H9 (cell line): ENCODE measurements around the gene PLD4. TPM values are rescaled to one million over a fixed set of nuclear protein-coding genes. Genes with fewer than 3 reads are reported as not detected.

ENCODE experiments used
- DNase-seq: peaks from one replicate; pipeline ENCODE4 v3.0.0-alpha.2; 2017
- H2AFZ ChIP-seq: one replicate; pipeline ENCODE4 v1.6.1; 2013; ENCODE audit warnings: mild to moderate bottlenecking, low read length, control low read depth, moderate library complexity
- H2AK5ac ChIP-seq: 2 replicates; pipeline ENCODE4 v1.6.1; 2013; ENCODE audit warnings: low read length, control low read depth, mixed read lengths; ENCODE audit not compliant: insufficient read length
- H2BK120ac ChIP-seq: one replicate; pipeline ENCODE4 v1.6.1; 2013; ENCODE audit warnings: low read depth, mild to moderate bottlenecking, low read length, control low read depth, inconsistent platforms; ENCODE audit not compliant: poor library complexity, severe bottlenecking
- H2BK12ac ChIP-seq: 2 replicates; pipeline ENCODE4 v1.6.1; 2013; ENCODE audit warnings: low read length, control low read depth, mixed read lengths, low read depth; ENCODE audit not compliant: insufficient read length
- H2BK15ac ChIP-seq: 2 replicates; pipeline ENCODE4 v1.6.1; 2013; ENCODE audit warnings: low read depth, low read length, control low read depth
- H2BK20ac ChIP-seq: one replicate; pipeline ENCODE4 v1.6.1; 2013; ENCODE audit warnings: low read depth, mild to moderate bottlenecking, low read length, control low read depth, inconsistent platforms; ENCODE audit not compliant: poor library complexity, severe bottlenecking
- H2BK5ac ChIP-seq: 2 replicates; pipeline ENCODE4 v1.6.1; 2013; ENCODE audit warnings: low read length, control low read depth, mixed read lengths; ENCODE audit not compliant: insufficient read length
- H3K14ac ChIP-seq: 2 replicates; pipeline ENCODE4 v1.6.1; 2013; ENCODE audit warnings: low read length, control low read depth; ENCODE audit not compliant: insufficient read depth
- H3K18ac ChIP-seq: 2 replicates; pipeline ENCODE4 v1.6.1; 2013; ENCODE audit warnings: low read depth, mild to moderate bottlenecking, mixed read lengths, low read length, control low read depth; ENCODE audit not compliant: insufficient read length
- H3K23ac ChIP-seq: 2 replicates; pipeline ENCODE4 v1.6.1; 2013; ENCODE audit warnings: low read length, control low read depth, mixed read lengths, low read depth; ENCODE audit not compliant: insufficient read length
- H3K23me2 ChIP-seq: 2 replicates; pipeline ENCODE4 v1.6.1; 2013; ENCODE audit warnings: low read depth, mild to moderate bottlenecking, mixed read lengths, low read length, control low read depth; ENCODE audit not compliant: insufficient read length, poor library complexity, severe bottlenecking
- H3K27ac ChIP-seq: 2 replicates; pipeline ENCODE4 v1.5.1; 2013; ENCODE audit warnings: low read length, control low read depth, mixed read lengths, low read depth; ENCODE audit not compliant: insufficient read length
- H3K27me3 ChIP-seq: 2 replicates; pipeline ENCODE4 v1.6.1; 2013; ENCODE audit warnings: low read length, control low read depth, inconsistent platforms; ENCODE audit not compliant: insufficient read depth
- H3K4ac ChIP-seq: 2 replicates; pipeline ENCODE4 v1.6.1; 2013; ENCODE audit warnings: low read depth, mild to moderate bottlenecking, control low read depth, inconsistent platforms, low read length, moderate library complexity
- H3K4me1 ChIP-seq: 2 replicates; pipeline ENCODE4 v1.6.1; 2013; ENCODE audit warnings: low read length, control low read depth, inconsistent platforms; ENCODE audit not compliant: insufficient read depth
- H3K4me2 ChIP-seq: 2 replicates; pipeline ENCODE4 v1.6.1; 2013; ENCODE audit warnings: low read length, control low read depth, mixed read lengths; ENCODE audit not compliant: insufficient read length, insufficient read depth
- H3K56ac ChIP-seq: 2 replicates; pipeline ENCODE4 v1.6.1; 2013; ENCODE audit warnings: low read depth, mild to moderate bottlenecking, mixed read lengths, low read length, control low read depth; ENCODE audit not compliant: insufficient read length
- H3K79me1 ChIP-seq: 2 replicates; pipeline ENCODE4 v1.6.1; 2013; ENCODE audit warnings: low read depth, mild to moderate bottlenecking, moderate library complexity, low read length, control low read depth, inconsistent platforms; ENCODE audit not compliant: insufficient read depth, poor library complexity, severe bottlenecking
- H3K79me2 ChIP-seq: 2 replicates; pipeline ENCODE4 v1.6.1; 2013; ENCODE audit warnings: low read length, control low read depth, inconsistent platforms; ENCODE audit not compliant: insufficient read depth
- H3K9ac ChIP-seq: 2 replicates; pipeline ENCODE4 v1.6.1; 2013; ENCODE audit warnings: low read length, control low read depth, mixed read lengths; ENCODE audit not compliant: insufficient read length; ENCODE audit errors: extremely low read depth
- H3K9me3 ChIP-seq: one replicate; pipeline ENCODE4 v1.6.1; 2013; ENCODE audit warnings: low read depth, low read length, inconsistent platforms; ENCODE audit not compliant: control insufficient read depth
- H3T11ph ChIP-seq: one replicate; pipeline ENCODE4 v1.6.1; 2013; ENCODE audit warnings: mild to moderate bottlenecking, low read length, control low read depth, inconsistent platforms
- H4K20me1 ChIP-seq: one replicate; pipeline ENCODE4 v1.6.1; 2013; ENCODE audit not compliant: control insufficient read depth, insufficient read length, insufficient read depth
- H4K5ac ChIP-seq: 2 replicates; pipeline ENCODE4 v1.6.1; 2013; ENCODE audit warnings: low read depth, mild to moderate bottlenecking, mixed read lengths, low read length, control low read depth; ENCODE audit not compliant: insufficient read length
- H4K8ac ChIP-seq: replicated peaks from 2 replicates; pipeline ENCODE4 v1.6.1; 2013; ENCODE audit warnings: low read length, control low read depth, mixed read lengths, low read depth; ENCODE audit not compliant: insufficient read length
- H4K91ac ChIP-seq: 2 replicates; pipeline ENCODE4 v1.6.1; 2013; ENCODE audit warnings: low read depth, mild to moderate bottlenecking, moderate library complexity, mixed read lengths, low read length, control low read depth; ENCODE audit not compliant: insufficient read length
- H3K27ac Mint-ChIP-seq, 3 experiments: 2 replicates in 2 of 3; 3 replicates in 1 of 3; pipeline ENCODE4 v1.8.0; 2020 to 2021; ENCODE audit warnings: mixed read lengths in 3 of 3, mild to moderate bottlenecking in 1 of 3, moderate library complexity in 1 of 3
- H3K27me3 Mint-ChIP-seq: 2 replicates; pipeline ENCODE4 v1.8.0; 2021; ENCODE audit warnings: low read depth, mild to moderate bottlenecking, moderate library complexity, mixed read lengths
- H3K36me3 Mint-ChIP-seq, 3 experiments: 2 replicates in 2 of 3; 3 replicates in 1 of 3; pipeline ENCODE4 v1.8.0; 2020 to 2021; ENCODE audit warnings: low read depth in 3 of 3, mixed read lengths in 3 of 3; ENCODE audit not compliant: insufficient read depth in 1 of 3
- H3K4me1 Mint-ChIP-seq, 2 experiments: 2 replicates each; pipeline ENCODE4 v1.8.0; 2020; ENCODE audit warnings: mixed read lengths in 2 of 2
- H3K4me3 Mint-ChIP-seq, 2 experiments: 2 replicates in 1 of 2; 3 replicates in 1 of 2; pipeline ENCODE4 v1.8.0; 2020 to 2021; ENCODE audit warnings: mild to moderate bottlenecking in 2 of 2, mixed read lengths in 2 of 2, moderate library complexity in 1 of 2
- H3K9me3 Mint-ChIP-seq, 2 experiments: 2 replicates in 1 of 2; 3 replicates in 1 of 2; pipeline ENCODE4 v1.8.0; 2020; ENCODE audit warnings: mild to moderate bottlenecking in 2 of 2, mixed read lengths in 2 of 2, moderate library complexity in 1 of 2
- CTCF ChIP-seq: fragments of 200-600 bp; sonication (generic); conservative IDR thresholded peaks from 3 replicates; pipeline ENCODE4 v1.8.0; 2021; ENCODE audit warnings: antibody characterized with exemption, mild to moderate bottlenecking
- WGBS: extraction: QIAGEN DNeasy Blood & Tissue Kit; methylation state at CpG from one replicate; pipeline ENCODE4 v1.1.7; 2013; ENCODE audit warnings: missing lambda C conversion rate, low lambda C conversion rate, mixed read lengths; ENCODE audit not compliant: insufficient read length; ENCODE audit errors: extremely low coverage; 5-methylcytosine and 5-hydroxymethylcytosine counted together
- total RNA-seq: library from RNA; stranded (reverse); gene quantifications from 2 replicates; pipeline ENCODE4 v1.2.1, GENCODE V29; 2021

PLD4 gene
- total RNA-seq, 1 experiment from 2014 or later = not detected

GRCh38 chr14:104965561-104966231 is 41.0 kb downstream of the PLD4 start:
- H3K79me1 ChIP-seq = no peaks in the 10 kb centered on the region
- H3K23me2 ChIP-seq = peaks cover 6% of the 10 kb centered on the region
- H2BK12ac ChIP-seq = no peak overlapping the region
- H3T11ph ChIP-seq = no peak overlapping the region
- no peak overlapping the region for H3K4me2 ChIP-seq
- H2BK15ac ChIP-seq = no peak overlapping the region
- H3K9me3 Mint-ChIP-seq = no peaks in the 10 kb centered on the region
- H4K91ac ChIP-seq = no peak overlapping the region
- H3K23ac ChIP-seq = no peak overlapping the region
- no peak overlapping the region for H3K27ac Mint-ChIP-seq
- H3K27me3 Mint-ChIP-seq = peaks cover 24% of the 10 kb centered on the region
- no peak overlapping the region for H2BK120ac ChIP-seq
- H2BK20ac ChIP-seq = no peak overlapping the region
- no peaks in the 10 kb centered on the region; the same call in 1 of the 2 replicates for H3K27me3 ChIP-seq
- DNase-seq = no peak
- TF ChIP-seq CTCF = no peak
- peaks cover 3% of the 10 kb centered on the region; the same call in 1 of the 2 replicates for H3K4me1 ChIP-seq
- H3K9ac ChIP-seq = no peak overlapping the region
- no peaks in the 10 kb centered on the region for H3K36me3 Mint-ChIP-seq
- H3K14ac ChIP-seq = no peak overlapping the region
- H2AFZ ChIP-seq = no peak overlapping the region
- H3K18ac ChIP-seq = no peak overlapping the region
- no peak overlapping the region for H3K27ac ChIP-seq
- no CpG with 5 or more reads among the region's 13 CpGs for WGBS
- H4K20me1 ChIP-seq = no peaks in the 10 kb centered on the region
- no peak overlapping the region for H4K8ac ChIP-seq
- H2BK5ac ChIP-seq = no peak overlapping the region
- no peaks in the 10 kb centered on the region for H3K79me2 ChIP-seq
- H2AK5ac ChIP-seq = no peak overlapping the region
- H3K9me3 ChIP-seq = no peaks in the 10 kb centered on the region
- no peak overlapping the region for H4K5ac ChIP-seq
- peaks cover 11 to 21% of the 10 kb centered on the region in 2 experiments for H3K4me1 Mint-ChIP-seq
- H3K4ac ChIP-seq = no peak overlapping the region
- no peak overlapping the region for H3K56ac ChIP-seq
- H3K4me3 Mint-ChIP-seq = no peak overlapping the region
